IMR-90 (cell line): ENCODE results near the gene DCP2. TPM values are rescaled to one million over a fixed set of nuclear protein-coding genes. Genes with fewer than 3 reads are reported as not detected.

Source experiments
- BHLHE40 ChIP-seq: fragments of 150-350 bp; IDR thresholded peaks from 2 replicates; pipeline ENCODE4 v1.6.1; 2016; ENCODE audit warnings: mild to moderate bottlenecking, low read depth, low read length
- MXI1 ChIP-seq: IDR thresholded peaks from 2 replicates; pipeline ENCODE4 v1.6.1; 2012; ENCODE audit warnings: low read depth, mild to moderate bottlenecking, low read length, moderate library complexity, borderline replicate concordance
- RFX5 ChIP-seq: IDR thresholded peaks from 2 replicates; pipeline ENCODE4 v1.8.0; 2012; ENCODE audit warnings: low read depth, mild to moderate bottlenecking, low read length, moderate library complexity
- polyA plus RNA-seq, 3 experiments: library from polyadenylated mRNA; depleted of rRNA; stranded (reverse); fragments of >200 nt; gene quantifications; 2 replicates each; pipeline ENCODE4 v1.2.3, GENCODE V29; 2012; ENCODE audit warnings: low replicate concordance in 1 of 3
- total RNA-seq: library from RNA; depleted of rRNA; stranded (reverse); fragments of >200 nt; gene quantifications from 2 replicates; pipeline ENCODE4 v1.2.3, GENCODE V29; 2012

The DCP2 gene
- total and polyA plus RNA-seq, 2 of the 4 experiments (the other 2 are of a cell fraction), result 6.9 to 18.6 TPM

- TF ChIP-seq BHLHE40 (no peak), MXI1 (no peak), RFX5 (no peak)
Measured at GRCh38 chr5:112995764-112996618, 19.4 kb downstream of the DCP2 start (continued).
